Suprapubic skin (tissue), 4 donors: ENCODE results near the gene LHPP. TPM values are rescaled to one million over a fixed set of nuclear protein-coding genes. Genes with fewer than 3 reads are reported as not detected.

ENCODE experiments used
- DNase-seq, 2 donors: peaks; one replicate each; pipeline ENCODE4 v3.0.0-alpha.2; 2019; ENCODE audit warnings: low spot score in 2 of 2
- H3K27ac ChIP-seq: fragments of 200-600 bp; sonication (generic); one replicate; pipeline ENCODE4 v1.5.1; 2019
- H3K27me3 ChIP-seq: fragments of 200-600 bp; sonication (generic); one replicate; pipeline ENCODE4 v1.5.1; 2019
- H3K36me3 ChIP-seq: fragments of 200-600 bp; sonication (generic); one replicate; pipeline ENCODE4 v1.5.1; 2019
- H3K4me1 ChIP-seq: fragments of 200-600 bp; sonication (generic); one replicate; pipeline ENCODE4 v1.5.1; 2019
- H3K4me3 ChIP-seq: fragments of 200-600 bp; sonication (generic); one replicate; pipeline ENCODE4 v1.5.1; 2019; ENCODE audit warnings: mild to moderate bottlenecking
- H3K9me3 ChIP-seq: fragments of 200-600 bp; sonication (generic); one replicate; pipeline ENCODE4 v1.5.1; 2019
- EP300 ChIP-seq: sonication (generic); formaldehyde crosslinking; IDR thresholded peaks from one replicate; pipeline ENCODE4 v1.6.1; 2017; ENCODE audit warnings: antibody characterized with exemption
- POLR2A ChIP-seq, 2 donors: fragments of 450-650 bp; IDR thresholded peaks; one replicate each; pipeline ENCODE4 v1.6.1; 2017; ENCODE audit warnings: antibody characterized with exemption in 2 of 2, mild to moderate bottlenecking in 2 of 2, moderate library complexity in 2 of 2
- POLR2AphosphoS5 ChIP-seq, 3 donors: sonication (generic); formaldehyde crosslinking; IDR thresholded peaks; one replicate each; pipeline ENCODE4 v1.6.1; 2017; ENCODE audit warnings: antibody characterized with exemption in 3 of 3
- WGBS: methylation state at CpG from one replicate; pipeline ENCODE4 v1.1.5; 2018; 5-methylcytosine and 5-hydroxymethylcytosine counted together
- total RNA-seq, 4 donors: library from RNA; depleted of rRNA; stranded (reverse); fragments of >200 nt; gene quantifications; one replicate each; pipeline ENCODE4 v1.1.0, GENCODE V29; 2016
- TF ChIP-seq, protein P1 (sequence below), 2 donors: fragments of 200-600 bp in 1 of 2; fragments of 450-650 bp in 1 of 2; sonication (generic) in 1 of 2; IDR thresholded peaks; one replicate each; pipeline ENCODE4 v1.5.1; 2016 to 2019; ENCODE audit warnings: antibody characterized with exemption in 2 of 2, mild to moderate bottlenecking in 1 of 2, moderate library complexity in 1 of 2

LHPP gene
- total RNA-seq, 4 donors from 2014 or later: 14.4 to 22.6 (median 15.3) TPM

DNA sequence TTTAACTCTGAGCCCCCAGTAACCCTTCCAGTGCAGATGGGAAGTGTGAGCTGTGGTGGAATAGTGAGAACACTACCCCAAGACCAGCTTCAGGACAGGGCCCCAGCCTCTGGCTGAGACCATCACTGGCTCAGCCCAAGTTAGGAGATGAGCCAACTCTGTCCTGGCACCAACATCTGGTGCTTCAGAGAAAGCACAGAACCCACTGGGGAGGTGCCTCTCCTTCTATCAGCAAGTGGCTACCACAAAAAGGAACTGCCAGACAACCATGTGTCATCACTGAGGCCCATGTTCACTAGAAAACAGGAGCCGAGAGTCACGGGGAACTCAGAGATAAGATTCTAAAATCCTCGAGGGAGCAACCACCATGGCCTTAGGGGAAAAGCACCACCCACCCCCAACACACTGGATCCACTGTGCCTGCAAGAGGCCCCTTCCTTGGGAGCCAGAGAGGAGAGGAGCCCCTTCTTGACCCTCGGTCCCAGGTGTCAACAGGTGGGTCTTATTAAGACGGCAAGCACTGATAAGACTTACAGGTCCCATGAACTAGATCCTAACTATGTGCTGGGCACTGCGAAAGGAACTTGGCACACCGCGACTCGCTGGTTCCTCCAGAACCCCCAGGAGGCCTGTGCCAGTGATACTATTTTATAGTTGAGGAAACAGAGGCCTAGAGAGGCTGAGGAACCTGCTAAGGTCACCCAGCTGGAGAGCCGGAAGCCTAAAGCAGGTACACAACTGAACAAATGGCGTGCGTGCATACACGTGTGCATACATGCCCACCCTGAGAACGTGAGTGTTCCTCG, 179.9 kb downstream of the LHPP start:
- no peak overlapping the region for H3K4me3 ChIP-seq
- TF ChIP-seq, protein P1, sequence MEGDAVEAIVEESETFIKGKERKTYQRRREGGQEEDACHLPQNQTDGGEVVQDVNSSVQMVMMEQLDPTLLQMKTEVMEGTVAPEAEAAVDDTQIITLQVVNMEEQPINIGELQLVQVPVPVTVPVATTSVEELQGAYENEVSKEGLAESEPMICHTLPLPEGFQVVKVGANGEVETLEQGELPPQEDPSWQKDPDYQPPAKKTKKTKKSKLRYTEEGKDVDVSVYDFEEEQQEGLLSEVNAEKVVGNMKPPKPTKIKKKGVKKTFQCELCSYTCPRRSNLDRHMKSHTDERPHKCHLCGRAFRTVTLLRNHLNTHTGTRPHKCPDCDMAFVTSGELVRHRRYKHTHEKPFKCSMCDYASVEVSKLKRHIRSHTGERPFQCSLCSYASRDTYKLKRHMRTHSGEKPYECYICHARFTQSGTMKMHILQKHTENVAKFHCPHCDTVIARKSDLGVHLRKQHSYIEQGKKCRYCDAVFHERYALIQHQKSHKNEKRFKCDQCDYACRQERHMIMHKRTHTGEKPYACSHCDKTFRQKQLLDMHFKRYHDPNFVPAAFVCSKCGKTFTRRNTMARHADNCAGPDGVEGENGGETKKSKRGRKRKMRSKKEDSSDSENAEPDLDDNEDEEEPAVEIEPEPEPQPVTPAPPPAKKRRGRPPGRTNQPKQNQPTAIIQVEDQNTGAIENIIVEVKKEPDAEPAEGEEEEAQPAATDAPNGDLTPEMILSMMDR (IDR thresholded peaks at IDR 0.05): no peak
- no peak for TF ChIP-seq POLR2AphosphoS5 (IDR thresholded peaks at IDR 0.05)
- no peak for TF ChIP-seq POLR2A (IDR thresholded peaks at IDR 0.05)
- no peak for TF ChIP-seq EP300
- H3K27me3 ChIP-seq: no peaks in the 10 kb centered on the region
- H3K36me3 ChIP-seq: peaks cover 4% of the 10 kb centered on the region
- no peak for DNase-seq
- H3K9me3 ChIP-seq: no peaks in the 10 kb centered on the region
- WGBS: 49% methylated on average over 13 of the region's 15 CpGs
- peaks cover 80% of the 10 kb centered on the region for H3K4me1 ChIP-seq
- H3K27ac ChIP-seq: peak overlapping the region; percentile 66

GRCh38 chr10:124642088-124642710, 180.6 kb downstream of the LHPP start:
- Histone ChIP-seq H3K27me3 (no peaks in the 10 kb centered on the region), H3K9me3 (no peaks in the 10 kb centered on the region), H3K36me3 (no peaks in the 10 kb centered on the region), H3K4me1 (peaks cover 86% of the 10 kb centered on the region), H3K27ac (peak overlapping the region; percentile 66), H3K4me3 (no peak overlapping the region)
- WGBS: 85% methylated on average over 17 of the region's 20 CpGs
- TF ChIP-seq EP300 (no peak), POLR2AphosphoS5 (IDR thresholded peaks at IDR 0.05) (no peak), POLR2A (IDR thresholded peaks at IDR 0.05) (no peak)
- TF ChIP-seq, protein P1 (IDR thresholded peaks at IDR 0.05): no peak
- no peak for DNase-seq

DNA sequence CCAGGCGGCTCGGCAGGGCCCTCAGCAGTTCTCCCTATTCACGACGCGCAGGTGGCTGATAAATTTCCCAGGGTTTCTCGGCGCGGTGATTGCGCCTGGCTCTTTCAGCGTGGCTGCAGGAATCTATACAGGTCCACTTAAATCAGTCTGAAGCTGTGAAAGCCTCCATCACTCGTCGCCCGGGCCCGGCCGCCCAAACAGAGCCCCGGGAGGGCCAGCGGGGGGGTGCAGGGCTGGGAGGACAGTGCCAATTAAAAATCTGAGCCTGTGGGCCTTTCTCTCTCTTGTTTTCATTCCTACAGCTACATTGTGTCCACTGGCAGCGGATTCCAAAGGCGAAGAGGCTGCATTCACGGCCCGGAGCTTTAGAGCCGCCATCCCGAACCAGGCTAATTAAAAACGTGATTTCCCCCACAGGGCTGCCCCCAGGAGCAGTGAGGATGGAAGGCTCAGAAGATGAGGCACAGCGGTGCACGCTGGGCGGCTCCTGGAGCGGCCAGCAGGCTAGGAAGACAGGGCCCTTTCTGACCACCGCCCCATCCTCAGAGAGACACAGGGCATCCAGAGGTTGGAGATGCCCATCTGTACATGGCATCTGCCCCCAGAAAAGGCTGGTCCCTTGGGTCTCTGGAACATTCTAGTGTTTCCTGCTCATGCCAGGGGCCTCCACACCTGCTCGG, 181.8 kb downstream of the LHPP start:
- DNase-seq: no peak
- H3K36me3 ChIP-seq: no peaks in the 10 kb centered on the region
- TF ChIP-seq, protein P1 (IDR thresholded peaks at IDR 0.05): no peak
- H3K27me3 ChIP-seq: no peaks in the 10 kb centered on the region
- H3K4me3 ChIP-seq: no peak overlapping the region
- peaks cover 90% of the 10 kb centered on the region for H3K4me1 ChIP-seq
- no peaks in the 10 kb centered on the region for H3K9me3 ChIP-seq
- H3K27ac ChIP-seq: no peak overlapping the region
- 95% methylated on average over 29 of the region's 30 CpGs for WGBS

DNA sequence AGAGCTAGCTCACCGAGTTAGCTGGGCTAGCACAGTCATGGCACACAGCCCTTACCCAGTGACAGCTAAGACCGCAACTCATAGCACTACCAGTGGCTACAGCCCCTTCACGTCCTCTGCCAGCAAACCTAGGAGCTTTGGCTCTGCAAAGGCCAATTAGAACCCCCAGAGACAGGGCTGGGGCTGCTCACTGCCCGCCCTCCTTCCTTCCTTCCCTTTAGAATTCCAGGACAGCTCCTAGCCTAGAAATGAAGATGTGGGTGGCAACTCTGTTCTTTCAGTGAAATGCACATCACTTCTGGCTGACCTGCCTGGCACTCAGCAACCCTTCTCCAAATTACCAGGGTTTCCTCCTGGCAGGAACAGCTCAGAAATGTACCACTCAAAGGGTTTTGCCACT, 182.6 kb downstream of the LHPP start:
- no peak for DNase-seq
- WGBS: 63% methylated on average over 4 of the region's 4 CpGs
- TF ChIP-seq POLR2AphosphoS5 (IDR thresholded peaks at IDR 0.05) (no peak), EP300 (no peak), POLR2A (IDR thresholded peaks at IDR 0.05) (no peak)
- TF ChIP-seq, protein P1 (IDR thresholded peaks at IDR 0.05): no peak
- no peaks in the 10 kb centered on the region for H3K9me3 ChIP-seq
- H3K4me1 ChIP-seq: peaks cover 94% of the 10 kb centered on the region
- H3K4me3 ChIP-seq: no peak overlapping the region
- no peaks in the 10 kb centered on the region for H3K36me3 ChIP-seq
- no peaks in the 10 kb centered on the region for H3K27me3 ChIP-seq
- no peak overlapping the region for H3K27ac ChIP-seq

DNA sequence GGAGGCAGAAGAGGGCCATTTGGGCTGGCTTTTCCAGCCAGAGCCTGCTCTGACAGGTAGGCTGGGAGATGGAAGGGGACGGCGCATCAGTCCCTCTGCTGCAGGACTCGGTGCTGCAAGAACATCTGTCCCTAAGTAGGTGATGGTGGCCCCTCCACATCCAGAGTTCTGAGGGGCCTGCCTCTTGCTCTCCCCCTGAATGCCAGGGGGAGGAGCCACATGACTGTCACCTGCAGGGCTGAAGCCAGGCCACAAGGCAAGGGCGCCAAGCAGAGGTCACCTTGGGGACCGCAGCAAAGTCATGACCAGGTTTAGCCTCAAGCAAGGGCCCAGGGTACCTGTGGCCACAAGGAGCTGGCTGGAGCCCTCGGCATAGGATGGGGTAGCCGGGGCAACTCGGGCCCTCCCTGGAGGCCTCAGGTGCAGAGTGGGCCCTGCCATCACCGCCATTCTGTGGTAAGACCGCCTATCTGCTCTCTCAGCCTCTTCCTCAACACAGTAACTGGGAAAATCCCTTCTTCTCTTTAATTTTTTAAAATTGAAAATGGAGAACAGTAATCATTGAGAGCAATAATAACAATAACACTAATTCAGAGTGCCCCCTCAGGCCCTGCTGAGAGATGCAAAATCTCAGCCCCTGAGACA, 183.3 kb downstream of the LHPP start:
- Histone ChIP-seq H3K4me1 (peaks cover 99% of the 10 kb centered on the region), H3K27ac (no peak overlapping the region)
- WGBS: 97% methylated on average over 7 of the region's 10 CpGs

More for the DNA sequence above, 183.3 kb downstream of the LHPP start:
- Histone ChIP-seq H3K36me3 (no peaks in the 10 kb centered on the region), H3K9me3 (no peaks in the 10 kb centered on the region), H3K4me3 (no peak overlapping the region), H3K27me3 (no peaks in the 10 kb centered on the region)
- no peak for DNase-seq
- TF ChIP-seq POLR2A (IDR thresholded peaks at IDR 0.05) (no peak), EP300 (no peak), POLR2AphosphoS5 (IDR thresholded peaks at IDR 0.05) (no peak)
- TF ChIP-seq, protein P1 (IDR thresholded peaks at IDR 0.05): no peak
